GM12874 (cell line): ENCODE data around the gene ASTN1.

Experiments used
- CTCF ChIP-seq: IDR thresholded peaks from 2 replicates; pipeline ENCODE4 v1.5.1; 2011; ENCODE audit warnings: low read depth, mild to moderate bottlenecking, control low read depth, low read length, moderate library complexity; ENCODE audit not compliant: insufficient read depth

ASTN1 gene

GRCh38 chr1:177174921-177175634 is 10.6 kb upstream of the ASTN1 start:
- TF ChIP-seq CTCF: no peak

GRCh38 chr1:177173976-177174375 is 9.5 kb upstream of the ASTN1 start:
- TF ChIP-seq CTCF: no peak

GRCh38 chr1:177172866-177173265 is 8.4 kb upstream of the ASTN1 start:
- TF ChIP-seq CTCF: no peak

- no peak for TF ChIP-seq CTCF
Measured at GRCh38 chr1:177172272-177172671, 7.8 kb upstream of the ASTN1 start.

- no peak for TF ChIP-seq CTCF
Measured at GRCh38 chr1:177171536-177172123, 7.1 kb upstream of the ASTN1 start.

GRCh38 chr1:177170756-177171535 is 6.4 kb upstream of the ASTN1 start, which contains the start of gene BRINP2:
TSS of gene BRINP2 (plus strand) at chr1:177170958. CDS start at chr1:177229877, 58,919 bp downstream.
- no peak for TF ChIP-seq CTCF

GRCh38 chr1:177165069-177165439 is 542 bp upstream of the ASTN1 start:
- no peak for TF ChIP-seq CTCF
